Endothelial cell of umbilical vein (primary cell): ENCODE results near the gene PNLIP. TPM values are rescaled to one million over a fixed set of nuclear protein-coding genes. Genes with fewer than 3 reads are reported as not detected.

ENCODE experiments used
- polyA plus RNA-seq, 4 experiments: library from polyadenylated mRNA; depleted of rRNA in 3 of 4; stranded (reverse) in 3 of 4; unstranded in 1 of 4; fragments of >200 nt; gene quantifications; 2 replicates each; pipeline versions ENCODE4 v1.2.1 to v1.2.3, GENCODE V29; 2011 to 2012; ENCODE audit warnings: missing spikeins in 1 of 4
- small RNA-seq: library from RNA; depleted of rRNA; stranded (forward); fragments of <200 nt; gene quantifications from one replicate; pipeline ENCODE3, GENCODE V24; 2012; ENCODE audit warnings: low replicate concordance, low read depth; ENCODE audit not compliant: insufficient read depth, insufficient read length
- total RNA-seq: library from RNA; stranded (reverse); gene quantifications from 2 replicates; pipeline ENCODE4 v1.2.3, GENCODE V29; 2021

PNLIP gene
- total and polyA plus RNA-seq, 2 donors (not counting 3 experiments of a cell fraction or from before 2014, with no cell fraction given) = not detected

Small RNA genes lying within 50 kb of the gene (small RNA-seq; reads per million reads assigned to genes)
- not detected for gene RNU6-1090P

Other genes with a start within 250 kb of the PNLIP start
- gene CCDC172, start 221.5 kb upstream of the PNLIP start, total RNA-seq = not detected in 2 replicates
- not detected in 2 replicates for gene CCDC172, start 221.5 kb upstream of the PNLIP start, polyA plus RNA-seq
- not detected in 2 replicates for gene PNLIPRP3, start 118.1 kb upstream of the PNLIP start, total RNA-seq
- not detected in 2 replicates for gene PNLIPRP3, start 118.1 kb upstream of the PNLIP start, polyA plus RNA-seq
- not detected in 2 replicates for gene PNLIPRP1, start 45.0 kb downstream of the PNLIP start, total RNA-seq
- gene PNLIPRP1, start 45.0 kb downstream of the PNLIP start, polyA plus RNA-seq = not detected in 2 replicates
- gene PNLIPRP2, start 75.0 kb downstream of the PNLIP start, total RNA-seq = not detected in 2 replicates
- gene PNLIPRP2, start 75.0 kb downstream of the PNLIP start, polyA plus RNA-seq = not detected in 2 replicates
- gene HSPA12A, start 196.6 kb downstream of the PNLIP start, total RNA-seq = 0.22 and 0.30 TPM in 2 replicates
- gene HSPA12A, start 196.6 kb downstream of the PNLIP start, polyA plus RNA-seq = 0.24 and 0.29 TPM in 2 replicates